ENCODE results near the gene CRAT. TPM values are rescaled to one million over a fixed set of nuclear protein-coding genes. Genes with fewer than 3 reads are reported as not detected.
A peak's percentile ranks its signal among the peaks of the same experiment; 100 is the strongest.
"Not testable (repeated sequence)": the region's sequence is repeated elsewhere in the genome, so short reads cannot be mapped to it uniquely, and the experiment has no call there.

Gene CRAT
- total RNA-seq, 1 experiment from 2014 or later = 14.5 TPM

DNA sequence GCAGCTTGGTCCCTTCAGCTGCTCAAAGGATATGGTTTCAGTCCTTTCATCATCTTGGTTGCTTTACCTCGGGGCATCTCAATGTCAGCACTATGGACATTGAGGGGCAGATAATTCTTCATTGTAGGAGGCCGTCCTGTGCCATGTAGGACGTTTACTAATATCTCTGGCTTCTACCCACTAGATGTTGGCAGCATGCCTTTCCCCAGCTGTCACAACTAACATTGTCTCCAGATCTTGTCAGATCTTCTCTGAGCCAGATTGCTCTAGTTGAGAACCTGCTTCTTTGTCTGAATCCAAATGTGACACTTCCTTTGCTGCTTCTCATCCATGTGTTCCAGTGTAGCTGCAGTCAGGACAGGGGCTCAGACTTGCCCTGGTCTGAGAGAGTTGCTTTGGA lies 10.9 kb upstream of the CRAT start:
- H3K9me3 Mint-ChIP-seq (ENCODE audit: unreplicated experiment) = no peaks in the 10 kb centered on the region
- H3K4me3 Mint-ChIP-seq (ENCODE audit: unreplicated experiment) = no peak overlapping the region
- TSS peak; percentile 7 for BruUV-seq (replicated peaks)
- H3K36me3 Mint-ChIP-seq (ENCODE audit: insufficient read depth, unreplicated experiment) = peaks cover 48% of the 10 kb centered on the region
- intact Hi-C loops (cut with micrococcal nuclease) = no loop called here
- CTCF ChIA-PET = interaction anchor here (0.7 to 2.8 kb wide), 2 partner anchors 10 to 17 kb away, joined by 4 to 16 read pairs; no protein-coding TSS in a partner anchor
- peaks cover 10% of the 10 kb centered on the region for H3K4me1 Mint-ChIP-seq (ENCODE audit: insufficient read depth, unreplicated experiment)
- TF ChIP-seq, protein P1, sequence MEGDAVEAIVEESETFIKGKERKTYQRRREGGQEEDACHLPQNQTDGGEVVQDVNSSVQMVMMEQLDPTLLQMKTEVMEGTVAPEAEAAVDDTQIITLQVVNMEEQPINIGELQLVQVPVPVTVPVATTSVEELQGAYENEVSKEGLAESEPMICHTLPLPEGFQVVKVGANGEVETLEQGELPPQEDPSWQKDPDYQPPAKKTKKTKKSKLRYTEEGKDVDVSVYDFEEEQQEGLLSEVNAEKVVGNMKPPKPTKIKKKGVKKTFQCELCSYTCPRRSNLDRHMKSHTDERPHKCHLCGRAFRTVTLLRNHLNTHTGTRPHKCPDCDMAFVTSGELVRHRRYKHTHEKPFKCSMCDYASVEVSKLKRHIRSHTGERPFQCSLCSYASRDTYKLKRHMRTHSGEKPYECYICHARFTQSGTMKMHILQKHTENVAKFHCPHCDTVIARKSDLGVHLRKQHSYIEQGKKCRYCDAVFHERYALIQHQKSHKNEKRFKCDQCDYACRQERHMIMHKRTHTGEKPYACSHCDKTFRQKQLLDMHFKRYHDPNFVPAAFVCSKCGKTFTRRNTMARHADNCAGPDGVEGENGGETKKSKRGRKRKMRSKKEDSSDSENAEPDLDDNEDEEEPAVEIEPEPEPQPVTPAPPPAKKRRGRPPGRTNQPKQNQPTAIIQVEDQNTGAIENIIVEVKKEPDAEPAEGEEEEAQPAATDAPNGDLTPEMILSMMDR (IDR thresholded peaks at IDR 0.05; ENCODE audit: unreplicated experiment) = no peak
- H3K27ac Mint-ChIP-seq (ENCODE audit: low read depth, unreplicated experiment) = peak overlapping the region; percentile 12
- no peaks in the 10 kb centered on the region for H3K27me3 Mint-ChIP-seq (ENCODE audit: insufficient read depth, unreplicated experiment)
- POLR2A ChIA-PET = interaction anchor here (0.6 to 2.6 kb wide), 5 partner anchors 9 to 437 kb away, joined by 3 to 13 read pairs (median 3); partner anchors contain the start of genes CRAT and PTPA
- DNase-seq (ENCODE audit: unreplicated experiment) = peak; percentile 61

DNA sequence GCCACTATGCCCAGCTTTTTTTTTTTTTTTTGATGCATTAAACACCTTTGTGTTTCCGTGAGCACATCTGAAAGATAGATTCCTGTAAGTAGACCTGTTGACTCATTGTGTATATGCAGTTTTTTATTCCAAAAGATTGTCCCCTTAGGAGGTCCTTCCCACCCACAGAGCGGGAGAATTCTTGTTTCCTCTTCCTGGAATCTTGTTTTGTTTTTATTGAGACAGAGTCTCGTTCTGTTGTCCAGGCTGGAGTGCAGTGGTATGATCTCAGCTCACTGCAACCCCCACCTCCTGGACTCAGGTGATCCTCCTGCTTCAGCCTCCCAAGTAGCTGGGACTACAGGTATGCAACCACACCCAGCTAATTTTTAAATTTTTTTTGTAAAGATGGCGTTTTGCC lies 8.2 kb upstream of the CRAT start:
- Mint-ChIP-seq H3K4me3 (ENCODE audit: unreplicated experiment) (no peak overlapping the region), H3K36me3 (ENCODE audit: insufficient read depth, unreplicated experiment) (peaks cover 44% of the 10 kb centered on the region), H3K9me3 (ENCODE audit: unreplicated experiment) (no peaks in the 10 kb centered on the region), H3K27me3 (ENCODE audit: insufficient read depth, unreplicated experiment) (no peaks in the 10 kb centered on the region), H3K27ac (ENCODE audit: low read depth, unreplicated experiment) (no peak overlapping the region), H3K4me1 (ENCODE audit: insufficient read depth, unreplicated experiment) (peaks cover 19% of the 10 kb centered on the region)
- no TSS peak for BruUV-seq (replicated peaks)
- ChIA-PET CTCF (interaction anchor here (1.0 kb wide), 1 partner anchor 13 kb away, joined by 4 read pairs; no protein-coding TSS in a partner anchor), POLR2A (interaction anchor here (0.9 to 1.6 kb wide), 2 partner anchors 13 to 21 kb away, joined by 3 read pairs; no protein-coding TSS in a partner anchor)
- TF ChIP-seq, protein P1 (IDR thresholded peaks at IDR 0.05; ENCODE audit: unreplicated experiment) = no peak
- intact Hi-C loops (cut with micrococcal nuclease) = no loop called here
- no peak for DNase-seq (ENCODE audit: unreplicated experiment)

DNA sequence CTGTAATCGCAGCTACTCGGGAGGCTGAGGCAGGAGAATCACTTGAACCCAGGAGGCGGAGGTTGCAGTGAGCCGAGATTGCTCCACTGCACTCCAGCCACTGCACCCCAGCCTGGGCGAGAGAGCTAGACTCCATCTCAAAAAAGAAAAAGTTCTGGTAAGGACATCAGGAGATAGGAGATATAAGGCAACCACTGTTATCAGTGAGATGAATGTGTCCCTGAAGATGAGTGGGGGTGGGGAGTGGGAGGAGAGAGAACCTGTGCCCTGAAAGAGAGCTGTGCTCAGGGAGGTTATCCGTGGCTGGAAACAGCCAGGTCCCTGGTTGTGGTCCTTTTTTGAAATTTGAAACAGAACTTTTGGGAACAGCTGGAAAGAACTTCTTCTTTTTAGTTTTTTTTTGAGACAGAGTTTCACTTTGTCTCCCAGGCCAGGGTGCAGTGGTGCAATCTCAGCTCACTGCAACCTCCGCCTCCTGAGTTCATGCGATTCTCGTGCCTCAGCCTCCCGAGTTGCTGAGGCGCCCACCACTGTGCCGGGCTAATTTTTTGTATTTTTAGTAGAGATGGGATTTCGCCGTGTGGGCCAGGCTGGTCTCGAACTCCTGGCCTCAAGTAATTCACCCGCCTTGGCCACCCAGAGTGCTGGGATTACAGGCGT lies 3.2 kb upstream of the CRAT start:
- BruUV-seq (replicated peaks) = no TSS peak
- ChIA-PET POLR2A (interaction anchor here (0.9 to 3.8 kb wide), 4 partner anchors 9 to 664 kb away, joined by 3 to 20 read pairs (median 3); no protein-coding TSS in a partner anchor), CTCF (interaction anchor here (0.6 to 1.6 kb wide), 6 partner anchors 18 to 984 kb away, joined by 3 to 6 read pairs (median 4); no protein-coding TSS in a partner anchor)
- DNase-seq (ENCODE audit: unreplicated experiment) = no peak
- H3K27ac Mint-ChIP-seq (ENCODE audit: low read depth, unreplicated experiment) = peak overlapping the region; percentile 54
- intact Hi-C loops (cut with micrococcal nuclease) = no loop called here
- peaks cover 4% of the 10 kb centered on the region for H3K36me3 Mint-ChIP-seq (ENCODE audit: insufficient read depth, unreplicated experiment)
- H3K4me1 Mint-ChIP-seq (ENCODE audit: insufficient read depth, unreplicated experiment) = peaks cover 18% of the 10 kb centered on the region
- no peak overlapping the region for H3K4me3 Mint-ChIP-seq (ENCODE audit: unreplicated experiment)
- no peaks in the 10 kb centered on the region for H3K9me3 Mint-ChIP-seq (ENCODE audit: unreplicated experiment)
- H3K27me3 Mint-ChIP-seq (ENCODE audit: insufficient read depth, unreplicated experiment) = no peaks in the 10 kb centered on the region
- TF ChIP-seq, protein P1 (IDR thresholded peaks at IDR 0.05; ENCODE audit: unreplicated experiment) = no peak

GRCh38 chr9:129112526-129112925 lies 1.9 kb upstream of the CRAT start:
- peak overlapping the region; percentile 89 for H3K4me3 Mint-ChIP-seq (ENCODE audit: unreplicated experiment)
- DNase-seq (ENCODE audit: unreplicated experiment); H3K27me3 Mint-ChIP-seq (ENCODE audit: insufficient read depth, unreplicated experiment); intact Hi-C loops (cut with micrococcal nuclease); H3K36me3 Mint-ChIP-seq (ENCODE audit: insufficient read depth, unreplicated experiment); BruUV-seq (replicated peaks); H3K27ac Mint-ChIP-seq (ENCODE audit: low read depth, unreplicated experiment); H3K9me3 Mint-ChIP-seq (ENCODE audit: unreplicated experiment): not testable (repeated sequence)
- H3K4me1 Mint-ChIP-seq (ENCODE audit: insufficient read depth, unreplicated experiment) = peaks cover 18% of the 10 kb centered on the region
- ChIA-PET POLR2A (interaction anchor here (0.7 to 3.8 kb wide), 8 partner anchors 9 to 798 kb away, joined by 3 to 20 read pairs (median 6); partner anchors contain the start of genes DOLPP1 and MIGA2), CTCF (interaction anchor here (0.6 to 1.6 kb wide), 4 partner anchors 14 to 106 kb away, joined by 3 to 6 read pairs (median 3); no protein-coding TSS in a partner anchor)

Data from MCF 10A (cell line).